HUDEP-2 (cell line): Measurements from ENCODE around the gene LPIN1.
A peak's percentile ranks its signal among the peaks of the same experiment; 100 is the strongest.

Source experiments
- DNase-seq, 76 experiments: peaks; one replicate each; lab custom pipeline; 2025; ENCODE audit not compliant: unreplicated experiment in 76 of 76; lab: John Stamatoyannopoulos, UW

LPIN1 gene

DNA sequence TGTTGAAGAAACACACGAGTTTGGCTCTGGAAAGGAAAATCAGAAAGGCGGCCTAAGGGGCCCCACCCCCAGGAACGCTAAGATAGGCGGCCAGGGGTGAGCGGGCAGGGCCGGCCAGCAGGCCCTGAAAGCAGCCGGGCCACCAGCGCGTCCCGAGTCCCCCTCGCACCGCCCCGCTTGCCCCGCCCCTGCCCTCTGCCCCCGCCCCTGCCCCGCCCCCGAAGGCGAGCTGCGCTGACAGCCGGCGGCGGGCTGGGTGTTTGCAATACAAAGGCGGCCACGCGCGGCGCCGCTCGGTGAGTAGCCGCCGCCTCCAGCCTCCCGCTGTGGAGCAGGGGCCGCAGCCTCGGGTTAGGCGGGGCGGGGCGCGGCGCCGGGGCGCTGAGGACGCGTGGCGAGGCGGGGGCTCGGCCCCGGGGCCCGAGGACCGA is at the start of gene LPIN1:
LPIN1 (plus strand) TSS at position 257 of the 431 bp plus-strand sequence. CDS start 18,910 bp downstream, outside the sequence.
- DNase-seq, result peak in 68 of 76 experiments; percentile 17 to 91 (median 74)

- no peak for DNase-seq
These were observed 49.7 kb upstream of the LPIN1 start for GRCh38 chr2:11696736-11697102.

- peak in 24 of 76 experiments; percentile 3 to 68 (median 14) for DNase-seq
These were observed 49.1 kb upstream of the LPIN1 start for GRCh38 chr2:11697103-11697871.

DNA sequence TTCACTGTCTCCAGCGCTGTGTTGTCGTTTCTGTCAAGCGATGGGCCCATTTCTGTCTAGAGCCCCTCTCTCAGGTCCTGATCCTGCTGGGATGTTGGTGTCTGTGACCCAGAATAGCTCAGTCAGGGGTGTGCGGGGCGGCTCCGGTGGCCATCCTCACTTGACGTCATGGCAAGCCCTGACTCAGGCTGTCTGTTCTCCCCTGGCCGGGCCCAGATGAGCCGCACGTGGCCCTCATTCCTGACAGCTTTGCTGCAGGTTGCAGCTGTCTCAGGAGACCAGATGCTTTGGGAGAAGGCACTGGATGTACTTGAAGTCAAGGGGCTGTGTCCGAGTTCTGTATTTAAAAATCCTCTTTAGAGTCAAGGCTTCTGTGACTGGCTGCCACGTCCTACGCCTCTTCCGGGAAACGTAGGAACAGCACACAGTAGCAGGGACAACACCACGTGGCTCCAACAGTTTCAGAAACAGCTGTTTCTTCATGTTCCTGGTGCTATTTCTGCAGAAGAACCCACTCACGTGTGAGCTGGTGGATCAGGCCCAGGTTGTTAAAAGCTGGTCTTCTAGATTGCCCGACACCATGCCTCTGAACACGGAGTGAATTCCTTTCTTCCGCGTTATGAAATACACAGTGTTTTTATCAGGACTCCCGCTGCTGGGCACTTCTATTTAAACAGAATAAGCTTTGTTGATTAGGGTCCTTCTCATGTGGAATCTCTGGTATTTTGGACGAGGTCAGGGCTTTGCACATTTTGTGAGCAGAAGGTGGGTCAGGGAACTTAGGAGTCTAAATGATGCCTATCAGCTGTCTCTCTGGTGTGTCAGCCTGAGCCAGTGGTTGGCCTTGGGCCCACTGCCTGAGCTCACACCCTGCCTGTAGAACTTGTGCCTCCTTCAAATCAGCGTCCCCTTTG is 48.2 kb upstream of the LPIN1 start:
- peak in 20 of 76 experiments; percentile 2 to 46 (median 16) for DNase-seq

DNA sequence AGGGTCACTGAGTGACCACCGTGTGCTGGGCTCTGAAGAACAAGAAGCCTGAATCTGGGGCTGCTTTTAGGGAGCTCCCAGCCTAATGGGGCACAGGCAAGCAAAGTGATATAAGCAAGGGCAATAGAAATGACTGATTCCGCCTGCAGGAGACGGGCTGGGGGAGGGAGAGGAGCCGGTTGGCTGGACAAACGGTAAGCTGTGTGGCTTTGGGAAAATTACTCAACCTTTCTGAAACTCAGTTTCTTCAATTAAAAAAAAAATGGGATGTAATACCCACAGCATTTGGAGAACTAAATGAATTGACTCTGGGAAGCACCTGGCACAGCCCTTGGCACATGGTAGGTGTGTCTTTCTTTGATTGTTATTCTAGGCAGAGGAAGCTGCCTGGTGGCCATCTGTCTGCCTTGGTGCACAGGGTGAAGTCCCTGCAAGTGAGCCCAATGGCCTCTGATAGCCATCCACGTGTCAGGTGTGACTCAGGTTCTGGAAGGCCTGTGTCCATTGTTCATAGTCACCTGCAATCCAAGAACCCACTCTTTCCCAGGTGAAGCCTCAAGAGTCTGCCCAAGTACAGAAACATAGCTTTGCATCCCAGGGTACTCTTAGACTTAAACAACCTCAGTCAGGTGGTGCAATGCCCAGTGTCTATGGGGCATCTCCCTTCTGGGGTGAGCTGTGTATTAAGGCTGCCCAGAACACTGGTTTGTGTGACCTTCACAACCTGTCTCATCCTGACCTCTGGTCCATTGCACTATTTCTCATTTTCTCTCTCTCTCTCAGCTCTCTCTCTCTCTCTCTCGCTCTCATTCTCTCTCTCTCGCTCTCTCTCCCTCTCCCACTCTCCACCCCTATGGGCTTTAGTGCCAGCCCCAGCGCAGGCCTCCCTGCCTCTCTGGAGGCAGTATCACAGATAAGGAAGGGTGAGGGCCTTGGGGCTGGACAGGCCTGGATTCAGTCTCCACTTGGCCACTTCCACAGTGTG is 46.5 kb upstream of the LPIN1 start:
- no peak for DNase-seq

DNA sequence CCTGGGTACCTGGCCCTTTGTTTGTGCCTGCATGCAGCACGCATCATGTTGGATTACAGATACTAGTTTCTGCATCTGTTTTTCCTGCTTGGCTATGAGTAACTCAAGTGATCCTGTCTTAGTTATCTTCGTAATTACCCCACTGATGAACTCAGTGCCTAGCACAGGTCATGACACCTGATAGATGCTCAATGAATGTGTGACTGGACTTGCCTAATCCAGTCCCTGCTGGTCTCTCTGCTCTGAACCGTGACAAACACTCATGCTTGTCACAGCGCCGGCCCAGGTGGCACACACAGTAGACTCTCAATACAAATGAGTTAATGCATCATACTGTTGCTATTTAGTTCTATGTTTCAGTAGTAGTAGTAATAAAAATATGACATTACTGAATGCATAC is 45.2 kb upstream of the LPIN1 start:
- no peak for DNase-seq

DNA sequence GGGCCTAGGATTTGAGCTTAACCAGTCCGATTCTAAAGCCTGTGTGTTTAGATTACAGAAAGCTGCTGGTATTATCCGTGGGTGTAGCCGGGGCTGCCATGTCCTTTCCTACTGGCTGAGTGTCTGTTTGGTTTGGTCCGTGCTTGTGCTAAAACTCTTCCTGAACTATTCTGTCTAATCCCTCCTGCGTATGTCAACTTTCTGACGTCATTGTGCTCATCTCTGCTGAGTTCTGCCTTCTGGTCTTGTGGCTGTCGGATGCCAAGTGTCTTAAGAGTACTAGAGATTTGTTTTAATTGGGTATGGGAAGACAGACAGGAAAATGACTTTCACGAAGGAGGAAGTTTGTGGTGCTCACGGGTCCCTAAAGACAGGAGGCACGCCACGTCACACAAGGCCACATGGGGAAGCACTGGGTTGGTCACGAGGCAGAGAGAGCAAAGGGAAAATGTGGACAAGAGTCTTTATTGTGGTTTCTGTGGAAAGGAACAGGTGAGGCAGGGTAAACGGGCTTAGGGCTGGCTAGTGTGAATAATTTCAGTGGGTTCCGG is 44.6 kb upstream of the LPIN1 start:
- DNase-seq, result no peak

DNA sequence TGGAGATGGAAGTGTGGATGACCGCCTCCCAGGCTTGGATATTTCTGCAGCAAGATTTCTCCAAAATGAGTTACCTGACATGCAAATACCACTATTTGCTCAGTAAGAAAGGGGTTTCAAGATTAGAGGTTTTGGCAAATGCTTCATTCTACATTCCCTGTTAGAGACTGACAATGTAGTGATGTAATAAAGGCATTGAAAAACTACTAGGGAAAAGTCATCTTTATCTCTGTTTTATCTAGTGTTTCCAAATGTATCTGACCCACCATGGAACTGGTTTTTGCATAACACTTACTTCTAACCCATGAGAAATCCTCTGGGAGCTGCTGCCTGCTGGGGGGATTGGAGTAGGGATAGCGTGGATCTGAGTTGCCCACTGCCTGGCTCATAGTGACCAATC is 43.5 kb upstream of the LPIN1 start:
- DNase-seq, result no peak

- no peak for DNase-seq
These were observed 42.7 kb upstream of the LPIN1 start for GRCh38 chr2:11703700-11704099.

GRCh38 chr2:11705063-11705462 is 41.4 kb upstream of the LPIN1 start:
- no peak for DNase-seq

- no peak for DNase-seq
These were observed 40.7 kb upstream of the LPIN1 start for GRCh38 chr2:11705711-11706110.

DNA sequence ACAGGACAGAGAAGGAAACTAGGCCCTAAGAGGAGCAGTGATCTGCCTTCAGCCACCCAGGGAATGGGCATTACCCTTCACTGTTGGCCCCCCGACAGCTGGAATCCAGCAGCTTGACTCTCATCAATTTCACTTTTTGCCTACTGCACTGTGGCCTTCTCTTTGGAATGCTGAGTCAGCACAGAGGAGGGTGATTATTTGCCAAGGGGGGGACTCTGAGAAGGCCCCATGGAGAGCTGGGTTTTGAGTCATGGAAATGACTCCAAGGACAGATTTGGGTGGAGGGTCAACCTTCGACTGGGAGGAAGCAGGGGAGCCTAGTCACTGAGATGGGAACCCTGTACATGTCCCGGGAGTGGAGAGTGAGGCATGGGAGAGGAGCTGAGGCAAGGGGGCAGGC is 38.3 kb upstream of the LPIN1 start:
- no peak for DNase-seq

DNA sequence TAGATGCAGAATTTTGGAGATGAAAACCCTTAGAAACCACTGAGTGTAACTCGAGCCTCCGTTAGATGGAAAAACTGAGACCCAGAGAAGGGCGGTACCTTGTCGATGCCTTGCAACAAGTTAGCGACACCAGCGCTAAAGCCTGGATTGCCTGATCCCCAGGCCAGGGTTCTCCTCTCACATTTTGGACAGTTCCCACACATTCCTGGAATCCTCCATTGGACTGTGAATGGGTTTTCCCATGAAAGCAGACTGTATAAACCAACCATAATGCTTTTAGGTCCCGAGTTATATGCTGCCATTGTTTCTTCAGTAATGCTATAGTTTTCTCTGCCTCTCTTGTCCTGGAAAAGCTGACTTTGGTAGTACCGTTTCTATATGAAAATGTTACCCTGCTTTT is 37.1 kb upstream of the LPIN1 start:
- DNase-seq, result no peak

DNA sequence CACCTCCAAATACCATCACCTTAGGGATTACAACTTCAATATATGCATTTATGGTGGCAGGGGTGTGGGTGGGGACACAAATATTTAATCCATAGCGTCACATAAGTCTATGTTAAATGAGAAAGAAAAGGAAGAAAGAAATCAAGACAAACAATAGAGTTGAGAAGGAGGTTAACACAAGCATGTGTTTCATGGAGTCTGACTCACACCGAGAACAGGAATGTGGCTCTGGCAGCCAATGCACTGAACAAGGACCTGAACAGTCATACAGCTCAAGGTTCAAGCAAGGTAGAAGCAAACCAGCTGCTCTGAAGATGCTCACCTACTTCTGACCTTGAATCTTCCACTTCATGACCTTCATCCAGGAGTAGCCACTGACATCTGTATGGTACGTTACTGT is 36.2 kb upstream of the LPIN1 start:
- no peak for DNase-seq

GRCh38 chr2:11710632-11711353 is 35.6 kb upstream of the LPIN1 start:
- no peak for DNase-seq

DNA sequence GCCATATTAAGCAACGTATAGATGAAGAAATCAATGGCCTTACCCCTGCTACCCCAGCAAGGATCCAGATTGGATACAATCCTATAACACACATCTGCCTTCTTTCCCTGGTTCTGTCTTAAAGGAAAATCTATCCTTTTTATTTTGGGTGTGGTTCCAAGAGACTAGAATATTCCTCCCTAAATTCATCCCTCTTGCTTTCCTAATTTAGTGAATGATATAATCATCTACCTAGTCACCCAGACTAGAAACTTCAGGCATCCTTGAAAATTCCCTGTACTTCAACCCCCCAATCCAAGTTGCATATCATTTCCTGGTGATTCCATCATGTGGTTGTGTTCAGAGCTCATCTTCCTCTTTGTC is 35.1 kb upstream of the LPIN1 start:
- DNase-seq, result no peak

GRCh38 chr2:11711751-11712150 is 34.7 kb upstream of the LPIN1 start:
- DNase-seq, result no peak

GRCh38 chr2:11712866-11713265 is 33.6 kb upstream of the LPIN1 start:
- no peak for DNase-seq

GRCh38 chr2:11713815-11714214 is 32.6 kb upstream of the LPIN1 start:
- DNase-seq, result no peak
